Measurements from ENCODE around the gene MESD. TPM values are rescaled to one million over a fixed set of nuclear protein-coding genes. Genes with fewer than 3 reads are reported as not detected.

MESD gene
- polyA plus RNA-seq, 1 donor, result 29.6 TPM

GRCh38 chr15:80992006-80992405 is 2.4 kb upstream of the MESD start:
- DNase-seq, result no peak
- Histone ChIP-seq H3K4me3 (ENCODE audit: low read length) (no peak overlapping the region), H3K9me3 (ENCODE audit: control insufficient read depth, low read depth, low read length) (no peaks in the 10 kb centered on the region), H3K27me3 (ENCODE audit: control insufficient read depth, insufficient read depth, low read length) (no peaks in the 10 kb centered on the region), H3K36me3 (ENCODE audit: control insufficient read depth, insufficient read depth, low read length) (no peaks in the 10 kb centered on the region), H3K4me1 (ENCODE audit: control insufficient read depth, insufficient read depth, low read length) (no peaks in the 10 kb centered on the region), H3K27ac (ENCODE audit: low read length) (no peak overlapping the region)
- no CpG with 5 or more reads among the region's 4 CpGs for WGBS (ENCODE audit: insufficient coverage, low lambda C conversion rate)

- no CpG with 5 or more reads among the region's 5 CpGs for WGBS (ENCODE audit: insufficient coverage, low lambda C conversion rate)
- H3K4me3 ChIP-seq (ENCODE audit: low read length), result no peak overlapping the region
- no peaks in the 10 kb centered on the region for H3K36me3 ChIP-seq (ENCODE audit: control insufficient read depth, insufficient read depth, low read length)
- peak in 1 of 2 donors; percentile 39 for DNase-seq
- H3K27ac ChIP-seq (ENCODE audit: low read length), result no peak overlapping the region
- H3K27me3 ChIP-seq (ENCODE audit: control insufficient read depth, insufficient read depth, low read length), result no peaks in the 10 kb centered on the region
- no peaks in the 10 kb centered on the region for H3K4me1 ChIP-seq (ENCODE audit: control insufficient read depth, insufficient read depth, low read length)
- H3K9me3 ChIP-seq (ENCODE audit: control insufficient read depth, low read depth, low read length), result no peaks in the 10 kb centered on the region
These were observed 1.8 kb upstream of the MESD start for GRCh38 chr15:80991421-80991820.

- DNase-seq, result no peak
- H3K27ac ChIP-seq (ENCODE audit: low read length), result no peak overlapping the region
- no CpG with 5 or more reads among the region's 1 CpG for WGBS (ENCODE audit: insufficient coverage, low lambda C conversion rate)
- H3K36me3 ChIP-seq (ENCODE audit: control insufficient read depth, insufficient read depth, low read length), result no peaks in the 10 kb centered on the region
- no peaks in the 10 kb centered on the region for H3K4me1 ChIP-seq (ENCODE audit: control insufficient read depth, insufficient read depth, low read length)
- no peak overlapping the region for H3K4me3 ChIP-seq (ENCODE audit: low read length)
- H3K9me3 ChIP-seq (ENCODE audit: control insufficient read depth, low read depth, low read length), result no peaks in the 10 kb centered on the region
- H3K27me3 ChIP-seq (ENCODE audit: control insufficient read depth, insufficient read depth, low read length), result no peaks in the 10 kb centered on the region
These were observed 1.3 kb upstream of the MESD start for GRCh38 chr15:80990955-80991354.

- DNase-seq, result no peak
- no peaks in the 10 kb centered on the region for H3K9me3 ChIP-seq (ENCODE audit: control insufficient read depth, low read depth, low read length)
- H3K4me3 ChIP-seq (ENCODE audit: low read length), result peak overlapping the region; percentile 95
- no peaks in the 10 kb centered on the region for H3K4me1 ChIP-seq (ENCODE audit: control insufficient read depth, insufficient read depth, low read length)
- H3K27me3 ChIP-seq (ENCODE audit: control insufficient read depth, insufficient read depth, low read length), result no peaks in the 10 kb centered on the region
- peak overlapping the region; percentile 79 for H3K27ac ChIP-seq (ENCODE audit: low read length)
- no CpG with 5 or more reads among the region's 7 CpGs for WGBS (ENCODE audit: insufficient coverage, low lambda C conversion rate)
- peaks cover 3% of the 10 kb centered on the region for H3K36me3 ChIP-seq (ENCODE audit: control insufficient read depth, insufficient read depth, low read length)
These were observed 520 bp downstream of the MESD start for GRCh38 chr15:80989081-80989517.

GRCh38 chr15:80988148-80988796 is 1.3 kb downstream of the MESD start:
- Histone ChIP-seq H3K4me1 (ENCODE audit: control insufficient read depth, insufficient read depth, low read length) (no peaks in the 10 kb centered on the region), H3K36me3 (ENCODE audit: control insufficient read depth, insufficient read depth, low read length) (peaks cover 3% of the 10 kb centered on the region), H3K27ac (ENCODE audit: low read length) (no peak overlapping the region), H3K4me3 (ENCODE audit: low read length) (peak overlapping the region; percentile 95), H3K9me3 (ENCODE audit: control insufficient read depth, low read depth, low read length) (no peaks in the 10 kb centered on the region), H3K27me3 (ENCODE audit: control insufficient read depth, insufficient read depth, low read length) (no peaks in the 10 kb centered on the region)
- 0% methylated on average over 1 of the region's 8 CpGs for WGBS (ENCODE audit: insufficient coverage, low lambda C conversion rate)
- peak in 1 of 2 donors; percentile 22 for DNase-seq

- Histone ChIP-seq H3K4me1 (ENCODE audit: control insufficient read depth, insufficient read depth, low read length) (no peaks in the 10 kb centered on the region), H3K9me3 (ENCODE audit: control insufficient read depth, low read depth, low read length) (no peaks in the 10 kb centered on the region), H3K27me3 (ENCODE audit: control insufficient read depth, insufficient read depth, low read length) (no peaks in the 10 kb centered on the region), H3K36me3 (ENCODE audit: control insufficient read depth, insufficient read depth, low read length) (peaks cover 10% of the 10 kb centered on the region), H3K4me3 (ENCODE audit: low read length) (no peak overlapping the region), H3K27ac (ENCODE audit: low read length) (no peak overlapping the region)
- no CpG with 5 or more reads among the region's 1 CpG for WGBS (ENCODE audit: insufficient coverage, low lambda C conversion rate)
- DNase-seq, result no peak
These were observed 3.1 kb downstream of the MESD start for GRCh38 chr15:80986487-80986886.

GRCh38 chr15:80985981-80986380 is 3.6 kb downstream of the MESD start:
- H3K27ac ChIP-seq (ENCODE audit: low read length), result no peak overlapping the region
- DNase-seq, result no peak
- no peaks in the 10 kb centered on the region for H3K4me1 ChIP-seq (ENCODE audit: control insufficient read depth, insufficient read depth, low read length)
- WGBS (ENCODE audit: insufficient coverage, low lambda C conversion rate), result 89% methylated on average over 1 of the region's 5 CpGs
- no peak overlapping the region for H3K4me3 ChIP-seq (ENCODE audit: low read length)
- no peaks in the 10 kb centered on the region for H3K9me3 ChIP-seq (ENCODE audit: control insufficient read depth, low read depth, low read length)
- H3K27me3 ChIP-seq (ENCODE audit: control insufficient read depth, insufficient read depth, low read length), result no peaks in the 10 kb centered on the region
- H3K36me3 ChIP-seq (ENCODE audit: control insufficient read depth, insufficient read depth, low read length), result peaks cover 10% of the 10 kb centered on the region

GRCh38 chr15:80984856-80985255 is 4.8 kb downstream of the MESD start:
- Histone ChIP-seq H3K27ac (ENCODE audit: low read length) (no peak overlapping the region), H3K4me1 (ENCODE audit: control insufficient read depth, insufficient read depth, low read length) (no peaks in the 10 kb centered on the region), H3K36me3 (ENCODE audit: control insufficient read depth, insufficient read depth, low read length) (peaks cover 19% of the 10 kb centered on the region), H3K4me3 (ENCODE audit: low read length) (no peak overlapping the region), H3K9me3 (ENCODE audit: control insufficient read depth, low read depth, low read length) (no peaks in the 10 kb centered on the region), H3K27me3 (ENCODE audit: control insufficient read depth, insufficient read depth, low read length) (no peaks in the 10 kb centered on the region)
- no peak for DNase-seq
- 80% methylated on average over 4 of the region's 9 CpGs for WGBS (ENCODE audit: insufficient coverage, low lambda C conversion rate)

GRCh38 chr15:80982839-80983238 is 6.8 kb downstream of the MESD start:
- Histone ChIP-seq H3K4me3 (ENCODE audit: low read length) (no peak overlapping the region), H3K27ac (ENCODE audit: low read length) (no peak overlapping the region), H3K4me1 (ENCODE audit: control insufficient read depth, insufficient read depth, low read length) (no peaks in the 10 kb centered on the region), H3K9me3 (ENCODE audit: control insufficient read depth, low read depth, low read length) (no peaks in the 10 kb centered on the region), H3K27me3 (ENCODE audit: control insufficient read depth, insufficient read depth, low read length) (no peaks in the 10 kb centered on the region), H3K36me3 (ENCODE audit: control insufficient read depth, insufficient read depth, low read length) (peaks cover 36% of the 10 kb centered on the region)
- DNase-seq, result no peak
- 100% methylated on average over 1 of the region's 5 CpGs for WGBS (ENCODE audit: insufficient coverage, low lambda C conversion rate)

GRCh38 chr15:80982205-80982604 is 7.4 kb downstream of the MESD start:
- Histone ChIP-seq H3K27me3 (ENCODE audit: control insufficient read depth, insufficient read depth, low read length) (no peaks in the 10 kb centered on the region), H3K4me3 (ENCODE audit: low read length) (no peak overlapping the region), H3K27ac (ENCODE audit: low read length) (no peak overlapping the region), H3K9me3 (ENCODE audit: control insufficient read depth, low read depth, low read length) (no peaks in the 10 kb centered on the region), H3K4me1 (ENCODE audit: control insufficient read depth, insufficient read depth, low read length) (no peaks in the 10 kb centered on the region), H3K36me3 (ENCODE audit: control insufficient read depth, insufficient read depth, low read length) (peaks cover 42% of the 10 kb centered on the region)
- DNase-seq, result no peak
- 75% methylated on average over 1 of the region's 2 CpGs for WGBS (ENCODE audit: insufficient coverage, low lambda C conversion rate)

GRCh38 chr15:80979538-80980200 is 9.9 kb downstream of the MESD start:
- H3K4me1 ChIP-seq (ENCODE audit: control insufficient read depth, insufficient read depth, low read length), result no peaks in the 10 kb centered on the region
- H3K9me3 ChIP-seq (ENCODE audit: control insufficient read depth, low read depth, low read length), result no peaks in the 10 kb centered on the region
- no peak for DNase-seq
- peaks cover 41% of the 10 kb centered on the region for H3K36me3 ChIP-seq (ENCODE audit: control insufficient read depth, insufficient read depth, low read length)
- H3K27me3 ChIP-seq (ENCODE audit: control insufficient read depth, insufficient read depth, low read length), result no peaks in the 10 kb centered on the region
- no peak overlapping the region for H3K4me3 ChIP-seq (ENCODE audit: low read length)
- no peak overlapping the region for H3K27ac ChIP-seq (ENCODE audit: low read length)
- WGBS (ENCODE audit: insufficient coverage, low lambda C conversion rate), result 100% methylated on average over 1 of the region's 8 CpGs

All from large intestine (tissue), 3 donors.